K562 (cell line): ENCODE results near the gene PIP5K1B. TPM values are rescaled to one million over a fixed set of nuclear protein-coding genes. Genes with fewer than 3 reads are reported as not detected.
A peak's percentile ranks its signal among the peaks of the same experiment; 100 is the strongest.

ENCODE experiments used
- AFF1 ChIP-seq, 2 experiments: fragments of 450-650 bp; IDR thresholded peaks; 2 replicates each; pipeline ENCODE4 v1.6.1; 2018; ENCODE audit warnings: mild to moderate bottlenecking in 2 of 2, low read depth in 1 of 2; ENCODE audit not compliant: partially characterized antibody in 2 of 2
- CBX1 ChIP-seq: sonication (generic); IDR thresholded peaks from 2 replicates; pipeline ENCODE4 v1.6.1; 2016; ENCODE audit warnings: antibody characterized with exemption, low read depth, mild to moderate bottlenecking
- HDAC3 ChIP-seq: fragments of 450-650 bp; IDR thresholded peaks from 2 replicates; pipeline ENCODE4 v1.6.1; 2018; ENCODE audit warnings: borderline replicate concordance, mild to moderate bottlenecking, moderate library complexity; ENCODE audit not compliant: partially characterized antibody
- JUND ChIP-seq, 2 experiments: IDR thresholded peaks; 2 replicates in 1 of 2; 3 replicates in 1 of 2; pipeline ENCODE4 v1.6.1; 2011; ENCODE audit warnings: borderline replicate concordance in 2 of 2, low read depth in 2 of 2, low read length in 2 of 2, improper control_type of control experiment in 1 of 2, missing biosample characterization in 1 of 2, missing genetic modification characterization in 1 of 2, missing genetic modification reagents in 1 of 2
- MAFF ChIP-seq: IDR thresholded peaks from 2 replicates; pipeline ENCODE4 v1.6.1; 2012; ENCODE audit warnings: low read length, improper control_type of control experiment
- NCOA2 ChIP-seq, 2 experiments: fragments of 450-650 bp; IDR thresholded peaks; 2 replicates each; pipeline ENCODE4 v1.6.1; 2018; ENCODE audit warnings: mild to moderate bottlenecking in 2 of 2, moderate library complexity in 1 of 2; ENCODE audit not compliant: partially characterized antibody in 2 of 2
- POLR2G ChIP-seq: fragments of 200-400 bp; formaldehyde crosslinking; IDR thresholded peaks from 2 replicates; pipeline ENCODE4 v1.6.1; 2017; ENCODE audit warnings: low read depth, mild to moderate bottlenecking, antibody characterized with exemption, low read length, moderate library complexity
- PRPF4 ChIP-seq: fragments of 200-400 bp; formaldehyde crosslinking; IDR thresholded peaks from one replicate; pipeline ENCODE4 v1.6.1; 2017; ENCODE audit warnings: low read length, low read depth, mild to moderate bottlenecking; ENCODE audit not compliant: insufficient read depth, poor library complexity, severe bottlenecking
- SRSF9 ChIP-seq: fragments of 200-400 bp; formaldehyde crosslinking; IDR thresholded peaks from 2 replicates; pipeline ENCODE4 v1.6.1; 2017; ENCODE audit warnings: low read depth, low read length, borderline replicate concordance
- TBP ChIP-seq: optimal IDR thresholded peaks from 2 replicates; pipeline ENCODE3; 2011; ENCODE audit warnings: low read depth, low read length, improper control_type of control experiment
- TEAD2 ChIP-seq: fragments of 450-650 bp; IDR thresholded peaks from 2 replicates; pipeline ENCODE4 v1.6.1; 2016; ENCODE audit warnings: missing genetic modification characterization, control low read depth, missing compliant biosample characterization
- THRB ChIP-seq: fragments of 450-650 bp; formaldehyde crosslinking; conservative IDR thresholded peaks from 2 replicates; pipeline ENCODE4 v1.4.0; 2022; ENCODE audit warnings: mild to moderate bottlenecking, missing genetic modification characterization
- ZNF134 ChIP-seq: fragments of 250-450 bp; sonication (Bioruptor Pico); conservative IDR thresholded peaks from 2 replicates; pipeline ENCODE4 v1.4.0; 2020
- ZNF217 ChIP-seq: sonication (generic); formaldehyde crosslinking; IDR thresholded peaks from 2 replicates; pipeline ENCODE4 v1.8.0; 2022; ENCODE audit warnings: mild to moderate bottlenecking, missing genetic modification reagents
- ZNF24 ChIP-seq: fragments of 450-650 bp; IDR thresholded peaks from 2 replicates; pipeline ENCODE4 v1.6.1; 2016
- polyA plus RNA-seq, 8 experiments: library from polyadenylated mRNA; depleted of rRNA in 4 of 8; stranded (reverse) in 5 of 8; unstranded in 3 of 8; fragments of >200 nt; fragmentation: Nextera tagmentation in 2 of 8; fragmentation: Illumina TruSeq in 1 of 8; extraction: Ambion mirVana in 2 of 8; extraction: Trizol in 1 of 8; gene quantifications; 2 replicates each; pipeline versions ENCODE4 v1.2.1 to v1.2.3, GENCODE V29; 2011 to 2014; ENCODE audit warnings: inconsistent platforms in 1 of 8, missing spikeins in 1 of 8
- total RNA-seq, 7 experiments: library from RNA; depleted of rRNA in 6 of 7; stranded (reverse); fragments of >200 nt in 6 of 7; fragmentation: Illumina TruSeq in 2 of 7; extraction: Trizol in 2 of 7; gene quantifications; 2 replicates each; pipeline versions ENCODE4 v1.2.1 to v1.2.3, GENCODE V29; 2011 to 2021; ENCODE audit warnings: low replicate concordance in 1 of 7
- TF ChIP-seq, protein P1 (sequence below): fragments of 250-450 bp; sonication (Bioruptor Pico); IDR thresholded peaks from 2 replicates; pipeline ENCODE4 v1.4.0; 2020; ENCODE audit warnings: mild to moderate bottlenecking, moderate library complexity
- TF ChIP-seq, protein P2 (sequence below): fragments of 200-800 bp; sonication (Bioruptor generic); IDR thresholded peaks from 2 replicates; pipeline ENCODE4 v1.6.1; 2017; ENCODE audit warnings: missing genetic modification characterization, missing compliant biosample characterization

Gene PIP5K1B
- total and polyA plus RNA-seq, 9 of the 15 experiments (the other 6 are each of a cell fraction or from before 2014, with no cell fraction given): 3.1 to 12.9 (median 7.4) TPM

- TF ChIP-seq, protein P1, sequence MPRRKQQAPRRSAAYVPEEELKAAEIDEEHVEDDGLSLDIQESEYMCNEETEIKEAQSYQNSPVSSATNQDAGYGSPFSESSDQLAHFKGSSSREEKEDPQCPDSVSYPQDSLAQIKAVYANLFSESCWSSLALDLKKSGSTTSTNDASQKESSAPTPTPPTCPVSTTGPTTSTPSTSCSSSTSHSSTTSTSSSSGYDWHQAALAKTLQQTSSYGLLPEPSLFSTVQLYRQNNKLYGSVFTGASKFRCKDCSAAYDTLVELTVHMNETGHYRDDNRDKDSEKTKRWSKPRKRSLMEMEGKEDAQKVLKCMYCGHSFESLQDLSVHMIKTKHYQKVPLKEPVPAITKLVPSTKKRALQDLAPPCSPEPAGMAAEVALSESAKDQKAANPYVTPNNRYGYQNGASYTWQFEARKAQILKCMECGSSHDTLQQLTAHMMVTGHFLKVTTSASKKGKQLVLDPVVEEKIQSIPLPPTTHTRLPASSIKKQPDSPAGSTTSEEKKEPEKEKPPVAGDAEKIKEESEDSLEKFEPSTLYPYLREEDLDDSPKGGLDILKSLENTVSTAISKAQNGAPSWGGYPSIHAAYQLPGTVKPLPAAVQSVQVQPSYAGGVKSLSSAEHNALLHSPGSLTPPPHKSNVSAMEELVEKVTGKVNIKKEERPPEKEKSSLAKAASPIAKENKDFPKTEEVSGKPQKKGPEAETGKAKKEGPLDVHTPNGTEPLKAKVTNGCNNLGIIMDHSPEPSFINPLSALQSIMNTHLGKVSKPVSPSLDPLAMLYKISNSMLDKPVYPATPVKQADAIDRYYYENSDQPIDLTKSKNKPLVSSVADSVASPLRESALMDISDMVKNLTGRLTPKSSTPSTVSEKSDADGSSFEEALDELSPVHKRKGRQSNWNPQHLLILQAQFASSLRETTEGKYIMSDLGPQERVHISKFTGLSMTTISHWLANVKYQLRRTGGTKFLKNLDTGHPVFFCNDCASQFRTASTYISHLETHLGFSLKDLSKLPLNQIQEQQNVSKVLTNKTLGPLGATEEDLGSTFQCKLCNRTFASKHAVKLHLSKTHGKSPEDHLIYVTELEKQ (CRISPR knock-in tag): no peak
- TF ChIP-seq JUND (IDR thresholded peaks at IDR 0.05; ENCODE audit: borderline replicate concordance, low read depth, low read length) (peak; percentile 85), JUND (tag; IDR thresholded peaks at IDR 0.05; ENCODE audit: borderline replicate concordance, low read depth, low read length) (peak; percentile 39; the same call in 2 of the 3 replicates), ZNF24 (no peak), PRPF4 (no peak), CBX1 (no peak), MAFF (no peak), SRSF9 (no peak), TEAD2 (tag) (no peak), ZNF134 (CRISPR knock-in tag) (no peak), POLR2G (no peak), AFF1 (IDR thresholded peaks at IDR 0.05; ENCODE audit: low read depth in 1 of 2, partially characterized antibody in 2 of 2) (no peak), THRB (CRISPR knock-in tag) (no peak), TBP (no peak), ZNF217 (CRISPR knock-in tag) (no peak), NCOA2 (IDR thresholded peaks at IDR 0.05; ENCODE audit: partially characterized antibody in 2 of 2) (no peak), HDAC3 (no peak)
- TF ChIP-seq, protein P2, sequence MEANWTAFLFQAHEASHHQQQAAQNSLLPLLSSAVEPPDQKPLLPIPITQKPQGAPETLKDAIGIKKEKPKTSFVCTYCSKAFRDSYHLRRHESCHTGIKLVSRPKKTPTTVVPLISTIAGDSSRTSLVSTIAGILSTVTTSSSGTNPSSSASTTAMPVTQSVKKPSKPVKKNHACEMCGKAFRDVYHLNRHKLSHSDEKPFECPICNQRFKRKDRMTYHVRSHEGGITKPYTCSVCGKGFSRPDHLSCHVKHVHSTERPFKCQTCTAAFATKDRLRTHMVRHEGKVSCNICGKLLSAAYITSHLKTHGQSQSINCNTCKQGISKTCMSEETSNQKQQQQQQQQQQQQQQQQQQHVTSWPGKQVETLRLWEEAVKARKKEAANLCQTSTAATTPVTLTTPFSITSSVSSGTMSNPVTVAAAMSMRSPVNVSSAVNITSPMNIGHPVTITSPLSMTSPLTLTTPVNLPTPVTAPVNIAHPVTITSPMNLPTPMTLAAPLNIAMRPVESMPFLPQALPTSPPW: peak; percentile 25; the same call in 1 of the 2 replicates
Measured at GRCh38 chr9:68690088-68690487, 15.0 kb upstream of the PIP5K1B start (continued).
